Esophagus muscularis mucosa (tissue), 4 donors: ENCODE data around the gene FAM177B. TPM values are rescaled to one million over a fixed set of nuclear protein-coding genes. Genes with fewer than 3 reads are reported as not detected.
A peak's percentile ranks its signal among the peaks of the same experiment; 100 is the strongest.
"Not testable (repeated sequence)": the region's sequence is repeated elsewhere in the genome, so short reads cannot be mapped to it uniquely, and the experiment has no call there.

Source experiments
- DNase-seq: peaks from one replicate; pipeline ENCODE4 v3.0.0-alpha.2; 2017; ENCODE audit errors: extremely low spot score
- H3K27ac ChIP-seq, 4 donors: fragments of 200-600 bp; sonication (generic); replicated peaks in 1 of 4; 1 replicate in 3 of 4; 2 replicates in 1 of 4; pipeline ENCODE4 v1.5.1; 2016 to 2019; ENCODE audit warnings: mild to moderate bottlenecking in 1 of 4
- H3K27me3 ChIP-seq, 4 donors: fragments of 200-600 bp; sonication (generic); one replicate each; pipeline versions ENCODE4 v1.5.1 to v1.6.0; 2016 to 2019
- H3K36me3 ChIP-seq, 4 donors: fragments of 200-600 bp; sonication (generic); one replicate each; pipeline ENCODE4 v1.5.1; 2016 to 2019
- H3K4me1 ChIP-seq, 4 donors: fragments of 200-600 bp; sonication (generic); one replicate each; pipeline ENCODE4 v1.5.1; 2016 to 2019
- H3K4me3 ChIP-seq, 4 donors: fragments of 200-600 bp; sonication (generic); 1 replicate in 2 of 4; 2 replicates in 2 of 4; pipeline ENCODE4 v1.5.1; 2016 to 2019; ENCODE audit warnings: mild to moderate bottlenecking in 4 of 4, moderate library complexity in 1 of 4
- H3K9me3 ChIP-seq, 4 donors: fragments of 200-600 bp; sonication (generic); 1 replicate in 3 of 4; 2 replicates in 1 of 4; pipeline ENCODE4 v1.5.1; 2016 to 2019
- EP300 ChIP-seq: sonication (generic); formaldehyde crosslinking; IDR thresholded peaks from one replicate; pipeline ENCODE4 v1.6.1; 2017; ENCODE audit warnings: antibody characterized with exemption
- POLR2A ChIP-seq: fragments of 450-650 bp; IDR thresholded peaks from one replicate; pipeline ENCODE4 v1.6.1; 2017; ENCODE audit warnings: antibody characterized with exemption, moderate library complexity, mild to moderate bottlenecking, low read depth
- POLR2AphosphoS5 ChIP-seq, 2 donors: sonication (generic); formaldehyde crosslinking; IDR thresholded peaks; one replicate each; pipeline ENCODE4 v1.6.1; 2017; ENCODE audit warnings: antibody characterized with exemption in 2 of 2
- WGBS: methylation state at CpG from one replicate; pipeline ENCODE4 v1.1.5; 2018; 5-methylcytosine and 5-hydroxymethylcytosine counted together
- intact Hi-C: fragments of 100-400 bp; cut with DNase I; formaldehyde crosslinking; loops from one replicate; pipeline ENCODE4 v1.15.1; 2023
- total RNA-seq, 4 donors: library from RNA; depleted of rRNA; stranded (reverse); fragments of >200 nt; gene quantifications; one replicate each; pipeline versions ENCODE4 v1.1.0 to v1.2.1, GENCODE V29; 2016
- TF ChIP-seq, protein P1 (sequence below), 3 experiments: fragments of 200-600 bp in 2 of 3; fragments of 450-650 bp in 1 of 3; sonication (generic) in 2 of 3; IDR thresholded peaks; one replicate each; pipeline ENCODE4 v1.5.1; 2017 to 2019; ENCODE audit warnings: antibody characterized with exemption in 3 of 3, mild to moderate bottlenecking in 2 of 3, moderate library complexity in 1 of 3

Gene FAM177B
- total RNA-seq, 4 donors from 2014 or later: 0.42 to 1.3 TPM; not detected in 2

DNA sequence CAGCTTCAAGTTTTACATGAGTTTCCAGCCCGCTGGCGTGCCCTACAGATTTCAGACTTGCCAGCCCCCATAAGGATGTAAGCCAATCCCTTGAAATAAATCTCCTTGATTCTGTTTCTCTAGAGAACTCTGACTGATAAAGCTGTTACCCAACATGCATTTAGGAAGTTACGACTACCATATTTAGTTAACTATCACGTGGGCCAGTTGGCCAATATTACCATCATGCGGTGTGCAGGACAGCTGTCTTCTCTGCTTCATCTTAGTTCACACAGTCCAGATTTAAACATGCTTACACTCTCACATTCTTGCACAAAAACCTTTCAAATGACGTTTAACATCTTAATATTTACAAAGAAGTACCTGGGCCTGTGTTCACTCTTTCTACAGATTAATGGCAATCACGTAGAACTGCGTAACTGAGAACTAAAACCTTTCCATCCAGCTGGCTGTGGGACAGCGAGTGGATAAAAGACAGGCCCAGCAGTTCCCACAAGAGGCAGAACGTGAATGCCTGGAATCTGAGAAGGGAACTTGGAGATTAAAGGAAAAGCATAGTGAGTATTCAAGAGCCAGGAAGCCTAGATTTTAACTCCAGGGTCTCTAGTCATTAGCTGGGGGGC is 20.8 kb downstream of the FAM177B start:
- Histone ChIP-seq H3K36me3 (no peaks in the 10 kb centered on the region), H3K27me3 (no peaks in the 10 kb centered on the region), H3K4me1 (peaks cover 0 to 6% (median 0%) of the 10 kb centered on the region in 4 donors), H3K9me3 (no peaks in the 10 kb centered on the region), H3K4me3 (no peak overlapping the region), H3K27ac (peak overlapping the region in 3 of 4 donors; percentile 47 to 75 (median 56))
- 54% methylated on average over 10 of the region's 10 CpGs for WGBS
- intact Hi-C loops: no loop called here
- TF ChIP-seq POLR2AphosphoS5 (IDR thresholded peaks at IDR 0.05) (peak; percentile 51 to 65), EP300 (peak; percentile 49)
- TF ChIP-seq, protein P1, sequence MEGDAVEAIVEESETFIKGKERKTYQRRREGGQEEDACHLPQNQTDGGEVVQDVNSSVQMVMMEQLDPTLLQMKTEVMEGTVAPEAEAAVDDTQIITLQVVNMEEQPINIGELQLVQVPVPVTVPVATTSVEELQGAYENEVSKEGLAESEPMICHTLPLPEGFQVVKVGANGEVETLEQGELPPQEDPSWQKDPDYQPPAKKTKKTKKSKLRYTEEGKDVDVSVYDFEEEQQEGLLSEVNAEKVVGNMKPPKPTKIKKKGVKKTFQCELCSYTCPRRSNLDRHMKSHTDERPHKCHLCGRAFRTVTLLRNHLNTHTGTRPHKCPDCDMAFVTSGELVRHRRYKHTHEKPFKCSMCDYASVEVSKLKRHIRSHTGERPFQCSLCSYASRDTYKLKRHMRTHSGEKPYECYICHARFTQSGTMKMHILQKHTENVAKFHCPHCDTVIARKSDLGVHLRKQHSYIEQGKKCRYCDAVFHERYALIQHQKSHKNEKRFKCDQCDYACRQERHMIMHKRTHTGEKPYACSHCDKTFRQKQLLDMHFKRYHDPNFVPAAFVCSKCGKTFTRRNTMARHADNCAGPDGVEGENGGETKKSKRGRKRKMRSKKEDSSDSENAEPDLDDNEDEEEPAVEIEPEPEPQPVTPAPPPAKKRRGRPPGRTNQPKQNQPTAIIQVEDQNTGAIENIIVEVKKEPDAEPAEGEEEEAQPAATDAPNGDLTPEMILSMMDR (IDR thresholded peaks at IDR 0.05): no peak
- no peak for DNase-seq

DNA sequence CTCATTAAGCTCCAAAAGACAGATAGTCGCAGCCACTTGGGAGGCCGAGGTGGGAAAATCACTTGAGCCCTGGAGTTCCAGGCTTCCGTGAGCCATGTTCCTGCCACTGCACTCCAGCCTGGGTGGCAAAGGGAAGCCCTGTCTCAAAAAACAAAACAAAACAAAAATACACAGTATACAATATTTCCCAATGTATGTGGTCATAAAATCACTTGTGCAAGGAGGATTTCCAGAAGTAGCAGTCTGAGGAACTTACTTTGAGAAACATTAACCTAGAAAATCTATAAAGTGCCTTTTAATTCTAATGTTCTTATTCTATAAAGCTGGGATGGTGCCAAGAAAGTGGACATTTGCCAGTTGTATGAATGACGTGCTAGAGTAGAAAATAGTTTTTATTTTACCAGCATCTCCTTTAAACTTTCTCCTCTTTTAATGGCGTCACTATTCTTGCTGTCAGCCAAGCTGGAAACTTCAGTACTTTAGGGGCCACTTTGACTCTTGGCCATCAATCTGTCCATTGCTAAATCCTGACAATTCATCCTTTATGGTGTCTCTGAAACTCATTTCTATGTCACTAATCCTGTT is 22.5 kb downstream of the FAM177B start:
- peaks cover 0 to 6% (median 0%) of the 10 kb centered on the region in 4 donors for H3K4me1 ChIP-seq
- 80% methylated on average over 5 of the region's 5 CpGs for WGBS
- intact Hi-C loops: no loop called here

DNA sequence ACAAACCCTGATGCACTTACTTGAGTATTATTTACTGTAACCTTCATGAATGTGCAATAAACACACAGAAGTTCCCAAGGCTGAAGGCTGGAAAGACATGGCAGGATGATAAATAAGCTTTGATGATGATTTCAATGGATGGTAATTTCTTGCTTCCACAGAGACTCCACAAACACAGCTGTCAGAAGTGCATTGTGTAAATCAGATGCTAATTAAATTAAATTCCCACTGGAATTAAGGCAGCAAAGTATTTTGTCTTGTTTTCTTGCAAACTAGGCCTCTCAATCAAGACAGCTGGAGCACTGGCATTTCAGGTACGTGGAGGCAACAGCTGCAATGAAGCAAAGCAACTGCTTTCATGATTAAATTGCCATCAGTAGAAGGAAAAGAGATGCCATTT is 24.1 kb downstream of the FAM177B start:
- Histone ChIP-seq H3K4me3 (no peak overlapping the region), H3K4me1 (peaks cover 0 to 6% (median 0%) of the 10 kb centered on the region in 4 donors), H3K27me3 (no peaks in the 10 kb centered on the region), H3K9me3 (no peaks in the 10 kb centered on the region), H3K27ac (no peak overlapping the region), H3K36me3 (no peaks in the 10 kb centered on the region)
- intact Hi-C loops: no loop called here
- no peak for DNase-seq
- TF ChIP-seq, protein P1 (IDR thresholded peaks at IDR 0.05): no peak
- TF ChIP-seq POLR2A (no peak), POLR2AphosphoS5 (IDR thresholded peaks at IDR 0.05) (no peak), EP300 (no peak)
- WGBS: 93% methylated on average over 1 of the region's 1 CpG

More for the DNA sequence above, 22.5 kb downstream of the FAM177B start:
- Histone ChIP-seq H3K27ac (no peak overlapping the region), H3K4me3 (no peak overlapping the region), H3K36me3 (no peaks in the 10 kb centered on the region), H3K9me3 (no peaks in the 10 kb centered on the region), H3K27me3 (no peaks in the 10 kb centered on the region)
- DNase-seq: no peak
- TF ChIP-seq POLR2A (no peak), POLR2AphosphoS5 (IDR thresholded peaks at IDR 0.05) (no peak), EP300 (no peak)
- TF ChIP-seq, protein P1 (IDR thresholded peaks at IDR 0.05): no peak

DNA sequence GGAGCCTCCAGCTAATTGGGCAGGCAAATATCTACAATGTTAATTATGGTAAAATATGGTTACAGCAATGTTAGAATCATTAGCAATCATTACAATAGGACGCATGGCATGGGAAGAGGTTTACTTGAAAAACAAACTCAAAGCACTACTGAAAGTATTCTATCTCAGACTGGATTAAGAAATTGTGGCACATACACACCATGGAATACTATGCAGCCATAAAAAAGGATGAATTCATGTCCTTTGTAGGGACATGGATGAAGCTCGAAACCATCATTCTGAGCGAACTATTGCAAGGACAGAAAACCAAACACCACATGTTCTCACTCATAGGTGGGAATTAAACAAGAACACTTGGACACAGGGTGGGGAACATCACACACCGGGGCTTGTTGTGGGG is 25.2 kb downstream of the FAM177B start:
- H3K27me3 ChIP-seq, H3K9me3 ChIP-seq, intact Hi-C loops, H3K27ac ChIP-seq, DNase-seq, H3K4me1 ChIP-seq, H3K36me3 ChIP-seq, H3K4me3 ChIP-seq: not testable (repeated sequence)
- 93% methylated on average over 4 of the region's 4 CpGs for WGBS

DNA sequence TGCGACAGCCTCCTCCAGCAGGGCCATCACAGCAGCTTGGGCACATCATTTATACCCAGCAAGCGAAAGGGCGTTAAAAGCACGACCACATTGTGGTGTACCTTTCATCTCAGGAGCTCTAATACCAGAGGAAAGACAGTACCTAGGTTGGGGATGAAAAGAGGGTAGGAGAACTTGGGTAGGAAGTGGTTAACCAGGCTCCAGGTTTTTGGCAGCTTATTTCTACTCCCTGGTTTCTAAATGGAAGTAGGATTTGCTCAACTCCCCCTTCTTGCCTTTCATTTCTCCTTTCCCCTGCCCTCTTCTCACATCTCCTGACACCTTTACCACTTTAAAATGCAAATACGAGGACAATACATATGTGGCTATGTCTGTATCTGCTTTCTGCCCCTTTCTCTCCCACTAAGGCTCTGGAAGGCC is 30.2 kb downstream of the FAM177B start:
- intact Hi-C loops: no loop called here
- H3K4me1 ChIP-seq: no peaks in the 10 kb centered on the region
- H3K36me3 ChIP-seq: no peaks in the 10 kb centered on the region
- 79% methylated on average over 5 of the region's 5 CpGs for WGBS
- no peaks in the 10 kb centered on the region for H3K27me3 ChIP-seq
- TF ChIP-seq POLR2A (no peak), EP300 (no peak), POLR2AphosphoS5 (IDR thresholded peaks at IDR 0.05) (no peak)
- TF ChIP-seq, protein P1 (IDR thresholded peaks at IDR 0.05): no peak
- no peak overlapping the region for H3K4me3 ChIP-seq
- H3K27ac ChIP-seq: no peak overlapping the region
- peaks cover 0 to 12% (median 7%) of the 10 kb centered on the region in 4 donors for H3K9me3 ChIP-seq
- no peak for DNase-seq
